ENCODE measurements around the gene TBCD. TPM values are rescaled to one million over a fixed set of nuclear protein-coding genes. Genes with fewer than 3 reads are reported as not detected.

The TBCD gene
- 10 to 100 TPM; 77.8 to 85.8 TPM for total RNA-seq

- peak; percentile 91 for ATAC-seq
- TF ChIP-seq CTCF (IDR thresholded peaks at IDR 0.05), result no peak
- Mint-ChIP-seq H3K4me3 (peak within 1 kb of the TSS; percentile 86), H3K27ac (peak within 1 kb of the TSS; percentile 61), H3K9me3 (peaks cover 1% of the 10 kb centered on the region), H3K27me3 (no peaks in the 10 kb centered on the region), H3K36me3 (ENCODE audit: low read depth) (peaks cover 16% of the 10 kb centered on the region), H3K4me1 (ENCODE audit: low read depth) (peaks cover 23% of the 10 kb centered on the region)
- peak; percentile 89 for DNase-seq
- ChIA-PET CTCF (no interaction called here), POLR2A (no interaction called here)
- intact Hi-C loops (cut with micrococcal nuclease), result loop anchor here (10.0 kb wide), 1 partner anchor 87 kb away; no protein-coding TSS in a partner anchor
These were observed at the start of gene TBCD for GRCh38 chr17:82751571-82752370. Gene TBCD (plus strand): TSS chr17:82752065. CDS start chr17:82752194, 129 bp downstream.

- Mint-ChIP-seq H3K4me3 (no peak overlapping the region), H3K27ac (no peak overlapping the region), H3K36me3 (ENCODE audit: low read depth) (no peaks in the 10 kb centered on the region), H3K9me3 (no peaks in the 10 kb centered on the region), H3K27me3 (peaks cover 1% of the 10 kb centered on the region), H3K4me1 (ENCODE audit: low read depth) (peaks cover 4% of the 10 kb centered on the region)
- intact Hi-C loops (cut with micrococcal nuclease), result no loop called here
- no peak for DNase-seq
- TF ChIP-seq CTCF (IDR thresholded peaks at IDR 0.05), result no peak
- ChIA-PET CTCF (interaction anchor here (1.0 kb wide), 1 partner anchor 34 kb away, joined by 3 read pairs; no protein-coding TSS in a partner anchor), POLR2A (interaction anchor here (1.7 kb wide), 1 partner anchor 14 kb away, joined by 5 read pairs; no protein-coding TSS in a partner anchor)
- ATAC-seq, result no peak
These were observed 49.5 kb upstream of the TBCD start for GRCh38 chr17:82702231-82702927.

GRCh38 chr17:82703036-82703745, 48.7 kb upstream of the TBCD start:
- ATAC-seq, result no peak
- Mint-ChIP-seq H3K4me1 (ENCODE audit: low read depth) (peaks cover 8% of the 10 kb centered on the region), H3K27me3 (peaks cover 1% of the 10 kb centered on the region), H3K27ac (no peak overlapping the region), H3K9me3 (no peaks in the 10 kb centered on the region), H3K36me3 (ENCODE audit: low read depth) (no peaks in the 10 kb centered on the region), H3K4me3 (no peak overlapping the region)
- ChIA-PET CTCF (interaction anchor here (1.0 kb wide), 1 partner anchor 34 kb away, joined by 3 read pairs; no protein-coding TSS in a partner anchor), POLR2A (interaction anchor here (1.7 kb wide), 1 partner anchor 13 kb away, joined by 5 read pairs; no protein-coding TSS in a partner anchor)
- intact Hi-C loops (cut with micrococcal nuclease), result no loop called here
- DNase-seq, result no peak
- no peak for TF ChIP-seq CTCF (IDR thresholded peaks at IDR 0.05)

GRCh38 chr17:82703935-82704865, 47.7 kb upstream of the TBCD start:
- Mint-ChIP-seq H3K27me3 (peaks cover under 1% of the 10 kb centered on the region), H3K36me3 (ENCODE audit: low read depth) (no peaks in the 10 kb centered on the region), H3K4me3 (no peak overlapping the region), H3K9me3 (no peaks in the 10 kb centered on the region), H3K4me1 (ENCODE audit: low read depth) (peaks cover 5% of the 10 kb centered on the region), H3K27ac (no peak overlapping the region)
- intact Hi-C loops (cut with micrococcal nuclease), result no loop called here
- ChIA-PET POLR2A (no interaction called here), CTCF (no interaction called here)
- DNase-seq (no peak), ATAC-seq (no peak)
- TF ChIP-seq CTCF (IDR thresholded peaks at IDR 0.05), result no peak

All from activated CD8-positive, alpha-beta T cell treated with anti-CD3 and anti-CD28 coated beads for 36 hours (primary cell).